GM12801 (cell line): ENCODE measurements around the gene ABHD13.

Experiments used
- CTCF ChIP-seq: IDR thresholded peaks from one replicate; pipeline ENCODE4 v1.5.1; 2011; ENCODE audit warnings: control low read depth; ENCODE audit not compliant: insufficient read length; ENCODE audit errors: extremely low read depth

The ABHD13 gene

DNA sequence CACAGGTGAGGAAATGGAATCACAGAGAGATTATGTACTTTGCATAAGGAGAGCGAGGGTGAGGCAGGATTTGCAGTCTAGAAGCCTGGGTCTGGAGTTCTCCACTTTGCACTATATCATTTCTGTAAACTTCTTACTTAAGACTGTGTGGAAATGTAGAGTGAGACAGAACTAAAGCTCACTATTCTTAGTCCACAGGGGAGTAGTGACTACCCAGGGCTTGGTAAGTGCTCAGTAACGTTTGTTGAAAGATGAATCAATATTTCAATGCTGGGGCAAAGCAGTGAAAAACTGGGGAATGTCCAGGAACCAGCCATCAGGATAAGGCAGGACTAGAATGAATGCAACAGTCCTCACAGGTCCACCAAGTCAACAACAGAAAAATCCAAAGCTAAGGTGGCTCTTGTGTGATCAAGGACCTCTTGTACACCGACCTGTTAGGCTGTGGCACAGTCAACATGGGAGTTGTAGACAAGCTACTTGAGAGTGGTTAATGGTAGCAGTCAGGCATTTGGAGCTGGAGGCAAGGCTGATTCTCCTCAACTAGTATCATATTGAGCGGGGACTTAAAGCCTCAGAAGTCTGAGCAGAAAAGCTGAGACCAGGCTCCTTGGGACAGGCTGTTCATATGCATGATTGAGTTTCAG, 50.4 kb downstream of the ABHD13 start:
- TF ChIP-seq CTCF, result no peak

DNA sequence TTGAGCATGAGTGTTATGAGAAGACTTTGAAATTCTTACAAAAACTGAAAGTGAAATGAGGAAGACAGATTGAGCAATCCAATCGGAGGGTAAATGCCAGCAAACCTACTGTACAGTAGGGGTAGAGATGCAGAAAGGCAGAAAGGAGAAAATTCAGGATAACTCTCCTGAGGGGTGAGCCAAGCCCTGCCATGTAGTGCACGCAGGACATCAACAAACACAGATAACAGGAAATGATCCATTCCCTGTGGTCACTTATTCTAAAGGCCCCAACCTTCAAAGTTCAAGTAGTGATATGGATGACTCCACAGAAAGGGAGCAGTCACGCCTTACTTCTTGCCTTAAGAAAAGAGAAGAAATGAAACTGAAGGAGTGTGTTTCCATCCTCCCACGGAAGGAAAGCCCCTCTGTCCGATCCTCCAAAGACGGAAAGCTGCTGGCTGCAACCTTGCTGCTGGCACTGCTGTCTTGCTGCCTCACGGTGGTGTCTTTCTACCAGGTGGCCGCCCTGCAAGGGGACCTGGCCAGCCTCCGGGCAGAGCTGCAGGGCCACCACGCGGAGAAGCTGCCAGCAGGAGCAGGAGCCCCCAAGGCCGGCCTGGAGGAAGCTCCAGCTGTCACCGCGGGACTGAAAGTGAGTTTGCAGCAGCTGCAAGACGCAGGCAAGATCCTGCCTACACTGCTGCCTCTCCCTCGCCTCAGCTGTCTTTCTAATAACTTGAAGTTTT, 51.6 kb downstream of the ABHD13 start, which contains the start of gene TNFSF13B:
TSS of gene TNFSF13B (plus strand) at position 118 of the 728 bp plus-strand sequence. CDS start at position 296, 178 bp downstream.
- TF ChIP-seq CTCF, result no peak

- no peak for TF ChIP-seq CTCF
These were observed 52.2 kb downstream of the ABHD13 start for GRCh38 chr13:108270442-108270841.

- no peak for TF ChIP-seq CTCF
These were observed 54.1 kb downstream of the ABHD13 start for GRCh38 chr13:108272333-108272732.

DNA sequence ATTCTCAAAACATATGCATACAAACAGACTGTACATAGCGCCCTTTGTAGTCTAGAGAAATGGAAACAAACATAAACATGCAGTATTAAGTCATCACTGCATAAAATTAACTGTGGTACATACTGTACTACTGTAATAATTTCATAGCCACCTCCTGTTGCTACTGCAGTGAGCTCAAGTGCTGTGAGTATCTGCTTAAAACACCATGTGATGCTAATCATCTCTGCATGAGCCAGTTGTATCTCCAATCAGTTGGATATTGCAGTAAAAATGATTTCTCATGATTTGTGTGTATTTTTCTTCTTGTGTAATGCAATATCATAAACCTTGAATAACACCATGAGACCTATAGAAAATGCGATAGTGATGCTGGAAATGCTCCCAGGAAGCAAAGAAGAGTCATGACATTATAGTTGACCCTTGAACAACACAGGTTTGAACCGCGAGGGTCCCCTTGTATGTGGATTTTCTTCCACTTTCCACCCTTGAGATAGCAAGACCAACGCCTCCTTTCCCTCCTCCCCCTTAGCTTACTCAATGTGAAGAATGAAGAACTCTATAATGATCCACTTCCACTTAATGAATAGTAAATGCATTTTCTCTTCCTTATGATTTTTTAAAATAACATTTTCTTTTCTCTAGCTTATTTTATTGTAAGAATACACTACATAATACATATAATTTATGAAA, 55.4 kb downstream of the ABHD13 start:
- TF ChIP-seq CTCF, result no peak

DNA sequence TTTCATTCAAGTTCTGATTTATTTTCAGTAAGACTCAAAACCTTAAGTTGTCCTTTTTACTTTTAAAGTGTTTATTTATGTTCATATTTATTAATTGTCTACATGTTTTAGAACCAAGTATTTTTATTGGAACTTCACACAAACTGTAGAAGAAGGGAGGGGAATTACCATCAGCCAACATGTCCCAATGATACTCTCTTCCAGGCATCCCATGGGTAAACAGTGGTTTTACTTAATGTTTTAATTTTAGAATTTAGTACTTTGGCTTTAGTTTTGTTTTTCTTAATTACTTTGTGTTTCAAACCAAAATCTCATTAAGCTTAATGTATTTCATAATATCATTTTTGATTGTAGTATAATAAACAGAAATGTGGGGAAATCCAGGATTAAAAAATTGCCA, 56.5 kb downstream of the ABHD13 start:
- TF ChIP-seq CTCF, result no peak

DNA sequence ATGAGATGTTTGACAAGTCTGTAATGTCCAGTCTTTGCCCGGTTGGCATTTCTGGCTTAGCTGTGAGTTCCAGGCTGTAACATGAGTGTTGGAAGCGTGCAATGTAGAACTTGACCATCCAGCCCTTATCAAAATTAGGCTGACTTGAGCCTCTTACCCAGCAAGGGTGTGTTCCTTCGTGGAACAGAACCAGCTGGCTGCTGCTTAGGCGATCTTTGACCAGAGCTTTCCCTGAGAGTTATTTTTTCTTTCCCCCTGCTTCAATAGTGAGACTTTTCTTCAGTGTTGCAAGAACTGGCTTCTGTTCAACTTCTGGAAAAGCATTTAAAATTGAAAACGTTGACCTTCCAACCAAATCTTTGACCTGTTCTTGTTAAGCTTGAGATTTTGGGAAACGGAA, 57.9 kb downstream of the ABHD13 start:
- TF ChIP-seq CTCF, result no peak
